HG03108 (cell line): ENCODE data around the gene TBXA2R.
A peak's percentile ranks its signal among the peaks of the same experiment; 100 is the strongest.
"Not testable (repeated sequence)": the region's sequence is repeated elsewhere in the genome, so short reads cannot be mapped to it uniquely, and the experiment has no call there.

ENCODE experiments used
- ATAC-seq: cut with Tn5 transposase; IDR thresholded peaks from one replicate; pipeline ENCODE4 v1.9.1; 2021; ENCODE audit warnings: moderate library complexity; ENCODE audit not compliant: unreplicated experiment

TBXA2R gene

DNA sequence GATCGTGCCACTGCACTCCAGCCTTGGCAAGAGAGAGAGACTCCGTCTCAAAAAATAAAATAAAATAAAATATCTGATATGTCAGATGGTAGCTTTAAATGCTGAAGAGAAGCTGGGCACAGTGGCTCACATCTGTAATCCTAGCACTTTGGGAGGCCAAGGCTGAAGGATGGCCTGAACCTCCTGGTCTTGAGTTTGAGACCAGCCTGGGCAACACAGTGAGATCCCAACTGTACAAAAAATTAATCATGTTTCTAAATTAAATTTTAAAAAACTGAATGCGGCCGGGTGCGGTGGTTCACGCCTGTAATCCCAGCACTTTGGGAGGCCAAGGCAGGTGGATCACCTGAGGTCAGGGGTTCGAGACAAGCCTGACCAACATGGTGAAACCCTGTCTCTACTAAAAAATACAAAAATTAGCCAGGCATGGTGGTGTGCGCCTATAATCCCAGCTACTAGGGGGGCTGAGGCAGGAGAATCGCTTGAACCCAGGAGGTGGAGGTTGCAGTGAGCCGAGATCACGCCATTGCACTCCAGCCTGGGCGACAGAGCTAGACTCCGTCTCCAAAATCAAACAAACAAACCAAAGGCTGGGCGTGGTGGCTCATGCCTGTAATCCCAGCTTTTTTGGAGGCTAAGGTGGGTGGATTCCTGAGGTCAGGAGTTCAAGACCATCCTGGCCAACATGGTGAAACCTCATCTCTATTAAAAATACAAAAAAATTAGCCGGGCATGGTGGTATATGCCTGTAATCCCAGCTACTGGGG, 22.5 kb downstream of the TBXA2R start:
- not testable (repeated sequence) for ATAC-seq

DNA sequence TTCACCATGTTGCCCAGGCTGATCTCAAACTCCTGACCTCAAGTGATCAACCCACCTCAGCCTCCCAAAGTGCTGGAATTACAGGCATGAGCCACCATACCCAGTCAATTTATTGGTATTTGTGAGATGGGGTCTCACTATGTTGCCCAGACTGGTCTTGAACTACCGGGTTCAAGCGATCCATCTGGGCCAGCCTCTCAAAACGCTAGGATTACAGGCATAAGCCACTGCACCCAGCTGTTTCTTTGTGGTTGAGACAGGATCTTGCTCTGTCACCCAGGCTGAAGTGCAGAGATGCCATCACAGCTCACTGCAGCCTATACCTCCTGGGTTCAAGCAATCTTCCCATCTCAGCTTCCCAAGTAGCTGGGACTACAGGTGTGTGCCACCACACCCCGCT, 24.9 kb downstream of the TBXA2R start:
- not testable (repeated sequence) for ATAC-seq

DNA sequence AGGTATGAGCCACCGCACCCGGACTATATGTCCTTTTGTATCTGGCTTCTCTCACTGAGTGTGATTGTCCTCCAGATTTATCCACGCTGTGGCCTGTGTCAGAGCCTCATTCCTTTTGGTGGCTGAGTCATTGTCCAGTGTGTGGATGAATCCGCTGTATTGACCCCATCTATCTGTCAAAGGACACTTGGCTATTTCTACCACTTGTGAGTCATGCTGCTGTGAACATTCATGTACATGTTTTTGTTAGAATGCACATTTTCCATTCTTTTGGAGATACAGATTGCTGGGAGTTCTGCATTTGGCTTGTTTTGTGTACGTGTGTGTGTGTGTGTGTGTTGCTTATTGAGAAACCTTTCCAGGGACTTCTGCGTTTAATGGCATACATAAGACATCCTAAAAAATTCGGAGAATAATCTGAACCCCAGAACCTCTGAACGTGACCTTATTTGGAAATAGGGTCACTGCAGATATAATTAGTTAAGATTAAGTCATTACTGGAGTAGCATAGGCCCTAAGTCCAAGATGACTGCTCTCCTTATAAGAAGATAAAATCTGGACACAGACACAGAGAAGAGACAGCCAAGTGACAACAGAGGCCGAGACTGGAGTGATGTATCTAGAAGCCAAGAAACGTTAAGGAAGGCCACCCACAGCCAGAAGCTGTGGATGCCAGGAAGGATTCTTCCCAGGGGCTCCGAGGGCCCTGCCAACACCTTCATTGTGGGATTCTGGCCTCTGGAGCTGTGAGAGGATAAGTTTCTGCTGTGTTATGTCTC, 26.3 kb downstream of the TBXA2R start:
- no peak for ATAC-seq

DNA sequence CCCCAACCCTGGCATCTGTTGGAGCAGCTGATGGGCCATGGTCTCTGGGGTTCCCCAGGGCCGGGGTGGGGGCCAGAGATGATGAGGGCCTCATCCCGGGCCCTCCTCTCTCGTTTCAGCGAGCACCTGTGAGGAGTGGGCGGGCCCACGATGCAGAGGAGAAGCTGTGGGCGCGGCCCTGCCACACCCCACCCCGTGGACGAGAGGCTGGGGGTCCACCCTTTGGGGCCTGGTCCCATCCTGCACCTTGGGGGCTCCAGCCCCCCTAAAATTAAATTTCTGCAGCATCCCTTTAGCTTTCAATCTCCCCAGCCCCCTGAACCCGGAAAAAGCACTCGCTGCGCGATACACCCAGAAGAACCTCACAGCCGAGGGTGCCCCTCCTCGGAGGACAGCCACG, 28.3 kb downstream of the TBXA2R start:
- ATAC-seq: no peak

DNA sequence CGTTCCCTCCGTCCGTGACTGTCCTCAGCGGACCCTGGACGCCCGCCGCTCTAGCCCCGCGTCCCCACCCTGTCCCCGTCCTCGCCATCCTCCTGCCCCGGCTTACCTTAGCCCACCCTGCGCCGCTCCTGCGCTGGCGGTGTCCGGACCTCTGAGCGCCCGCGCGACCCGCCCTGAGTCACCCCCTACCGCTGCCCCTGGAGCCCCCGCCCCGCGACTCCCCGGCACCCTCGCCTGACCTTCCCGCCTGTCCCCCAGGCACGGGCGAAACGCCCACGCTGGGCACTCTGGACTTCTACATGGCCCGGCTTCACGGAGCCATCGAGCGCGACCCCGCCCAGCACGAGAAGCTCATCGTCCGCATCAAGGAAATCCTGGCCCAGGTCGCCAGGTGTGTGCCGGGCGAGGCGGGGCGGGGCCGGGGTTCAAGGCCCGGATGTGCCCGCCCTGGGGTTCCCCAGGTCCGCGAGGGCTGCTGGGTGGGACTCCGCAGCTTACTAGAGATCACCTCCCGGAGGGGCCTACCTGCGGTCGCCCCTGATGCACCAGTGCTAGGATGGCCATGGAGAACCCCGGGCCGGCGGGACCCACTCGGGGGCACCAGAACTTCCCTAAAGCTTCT, 28.8 kb downstream of the TBXA2R start:
- no peak for ATAC-seq

DNA sequence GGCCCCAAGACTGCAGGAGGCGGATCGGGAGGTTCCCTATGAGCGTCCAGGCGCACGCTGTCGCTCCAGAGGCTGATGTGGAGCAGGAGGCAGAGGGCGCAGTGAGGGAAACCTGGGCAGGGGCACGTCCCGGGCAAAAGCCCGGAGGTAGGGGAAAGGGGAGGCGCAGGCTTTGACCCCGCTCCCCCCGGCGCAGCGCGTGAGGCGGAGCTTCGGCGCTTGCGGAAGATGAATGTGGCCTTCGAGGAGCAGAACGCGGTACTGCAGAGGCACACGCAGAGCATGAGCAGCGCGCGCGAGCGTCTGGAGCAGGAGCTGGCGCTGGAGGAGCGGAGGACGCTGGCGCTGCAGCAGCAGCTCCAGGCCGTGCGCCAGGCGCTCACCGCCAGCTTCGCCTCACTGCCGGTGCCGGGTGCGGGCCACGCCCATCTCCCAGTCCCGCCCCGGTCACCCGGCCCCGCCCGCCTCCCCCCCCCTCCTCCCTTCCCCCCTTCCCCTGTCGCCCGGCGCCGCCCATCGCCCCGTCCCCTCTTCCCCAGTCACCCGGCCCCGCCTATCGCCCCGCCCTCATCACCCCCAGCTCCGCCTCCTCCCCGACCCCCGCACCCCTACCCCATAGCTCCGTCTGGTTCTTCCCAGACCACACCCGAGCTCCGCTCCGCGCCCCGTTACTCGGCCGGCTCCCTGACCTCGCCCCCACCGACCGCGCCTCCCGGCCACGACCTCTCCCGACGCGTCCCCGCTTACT, 29.8 kb downstream of the TBXA2R start:
- ATAC-seq: no peak

DNA sequence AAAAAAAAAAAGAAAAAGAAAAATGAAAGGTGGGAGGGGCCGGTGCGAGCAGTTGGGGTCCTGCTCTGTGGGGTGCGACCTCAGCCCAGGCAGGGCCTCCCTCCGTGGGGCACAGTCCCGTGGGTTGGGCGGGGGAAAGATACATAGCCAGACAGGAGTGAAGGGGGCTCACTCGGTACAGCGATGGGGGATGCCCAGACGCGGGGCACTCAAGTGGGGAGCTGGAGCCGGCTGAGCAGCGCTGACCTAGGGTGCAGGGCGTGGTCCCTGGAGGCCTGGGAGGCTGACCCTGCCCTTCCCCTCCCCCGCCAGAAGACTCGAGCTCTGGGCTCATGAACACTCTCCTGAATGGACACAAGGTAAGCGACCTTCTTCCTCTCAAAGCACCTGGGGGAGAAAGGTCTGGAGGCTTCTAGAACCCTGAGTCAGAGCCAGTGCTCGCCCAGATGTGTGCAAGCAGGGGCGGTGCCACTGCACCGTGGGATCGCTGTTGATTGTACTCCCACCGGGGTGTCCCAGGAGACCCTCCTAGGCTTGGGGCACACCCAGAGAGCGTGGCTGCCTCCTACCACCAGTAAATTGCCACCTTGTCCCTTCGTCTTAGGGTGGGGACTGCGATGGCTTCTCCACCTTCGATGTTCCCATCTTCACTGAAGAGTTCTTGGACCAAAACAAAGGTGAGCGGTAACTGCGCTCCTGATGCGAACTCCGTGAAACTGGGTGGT, 30.6 kb downstream of the TBXA2R start:
- no peak for ATAC-seq

DNA sequence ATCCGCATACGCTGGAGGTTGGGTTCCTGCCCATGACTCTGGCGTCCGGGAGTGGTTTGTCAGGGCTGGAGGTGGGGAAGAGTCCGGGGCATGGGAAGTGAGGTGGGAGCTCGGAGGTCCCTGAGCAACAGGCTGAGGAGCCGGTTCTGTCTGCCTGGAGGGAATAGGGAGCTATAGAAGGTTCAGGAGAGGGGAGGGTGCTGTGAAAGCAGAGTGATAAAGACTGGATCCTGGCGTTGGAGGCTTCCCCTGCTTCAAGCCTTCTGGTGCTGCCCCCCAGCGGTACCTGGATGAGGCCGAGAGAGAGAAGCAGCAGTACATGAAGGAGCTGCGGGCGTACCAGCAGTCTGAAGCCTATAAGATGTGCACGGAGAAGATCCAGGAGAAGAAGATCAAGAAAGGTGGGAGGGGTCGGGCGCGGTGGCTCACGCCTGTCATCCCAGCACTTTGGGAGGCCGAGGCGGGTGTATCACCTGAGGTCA, 31.4 kb downstream of the TBXA2R start:
- no peak for ATAC-seq

DNA sequence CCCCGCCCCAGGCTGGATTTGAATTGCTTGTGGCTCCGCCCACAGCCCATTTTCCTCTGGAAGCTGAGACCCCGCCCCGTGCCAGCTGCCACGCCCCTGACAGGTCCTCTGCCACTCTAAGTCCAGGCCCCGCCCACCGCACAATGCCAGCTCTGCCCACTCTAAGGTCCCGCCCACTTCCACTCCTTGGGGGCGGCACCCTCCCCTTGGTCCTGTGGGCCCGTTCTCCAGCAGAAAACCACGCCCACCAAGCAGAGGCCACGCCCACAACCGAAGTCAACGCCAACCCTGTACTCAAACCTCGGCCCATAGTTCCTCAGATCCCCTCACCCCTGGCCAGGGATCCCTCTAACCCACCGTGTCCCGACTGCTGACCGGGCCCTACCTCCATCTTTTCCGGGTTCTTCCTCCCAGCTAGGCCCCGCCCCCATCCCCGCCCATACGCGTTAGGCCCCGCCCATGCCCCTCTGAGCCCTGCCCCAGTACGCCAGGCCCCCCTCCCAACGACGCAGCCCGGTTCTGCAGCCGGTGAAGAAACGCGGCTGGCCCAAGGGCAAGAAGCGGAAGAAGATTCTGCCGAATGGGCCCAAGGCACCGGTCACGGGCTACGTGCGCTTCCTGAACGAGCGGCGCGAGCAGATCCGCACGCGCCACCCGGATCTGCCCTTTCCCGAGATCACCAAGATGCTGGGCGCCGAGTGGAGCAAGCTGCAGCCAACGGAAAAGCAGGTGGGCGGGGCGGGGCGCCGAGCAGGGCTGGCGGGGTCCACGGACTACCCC, 32.6 kb downstream of the TBXA2R start:
- no peak for ATAC-seq

DNA sequence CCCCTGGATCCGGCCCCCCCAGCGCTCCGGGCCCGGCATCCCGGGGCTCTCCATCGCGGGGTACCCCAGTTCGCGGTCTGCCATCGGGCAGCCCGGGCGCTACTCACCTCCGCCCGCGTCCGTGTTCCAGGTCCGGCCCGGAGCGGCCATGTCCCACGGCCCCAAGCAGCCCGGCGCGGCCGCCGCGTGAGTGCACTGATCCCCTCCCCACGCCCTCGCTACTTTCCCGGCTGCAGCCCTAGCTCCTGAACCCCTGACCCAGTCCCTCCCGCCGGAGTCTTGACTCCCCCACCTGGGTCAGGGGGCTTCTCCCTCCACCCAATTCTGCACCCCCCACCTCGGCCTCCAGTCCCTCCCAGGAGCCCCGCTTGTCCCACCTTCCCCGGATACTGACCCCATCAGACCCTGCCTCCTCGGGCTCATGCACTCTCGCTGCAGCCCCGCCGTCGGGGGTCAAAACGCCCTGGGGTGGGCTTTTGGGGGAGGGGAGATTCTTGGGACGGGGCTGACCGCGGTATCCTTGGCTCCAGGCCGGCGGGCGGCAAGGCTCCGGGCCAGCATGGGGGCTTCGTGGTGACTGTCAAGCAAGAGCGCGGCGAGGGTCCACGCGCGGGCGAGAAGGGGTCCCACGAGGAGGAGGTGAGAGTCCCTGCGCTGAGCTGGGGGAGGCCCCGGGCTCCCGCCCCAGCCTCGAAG, 33.4 kb downstream of the TBXA2R start:
- no peak for ATAC-seq

DNA sequence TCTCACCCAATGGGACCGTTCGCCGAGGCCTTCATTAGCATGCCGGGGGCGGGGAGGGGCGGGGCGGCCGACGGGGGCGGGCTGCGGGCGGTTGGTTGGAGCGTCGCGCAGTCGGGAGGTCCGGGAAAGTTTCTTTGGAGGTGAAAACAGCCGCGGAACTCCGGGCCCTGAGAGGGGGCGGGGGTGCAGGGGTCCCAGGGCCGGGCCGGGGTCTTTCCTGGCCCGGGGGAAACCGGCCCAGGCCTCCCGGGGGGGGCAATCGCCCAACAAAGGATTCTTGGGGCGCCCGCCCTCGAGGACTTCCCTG, 33.9 kb downstream of the TBXA2R start, which contains the start of gene HMG20B:
TSS of gene HMG20B (plus strand) at position 90 of the 307 bp plus-strand sequence. CDS start 366 bp downstream, outside the sequence.
- no peak for ATAC-seq

DNA sequence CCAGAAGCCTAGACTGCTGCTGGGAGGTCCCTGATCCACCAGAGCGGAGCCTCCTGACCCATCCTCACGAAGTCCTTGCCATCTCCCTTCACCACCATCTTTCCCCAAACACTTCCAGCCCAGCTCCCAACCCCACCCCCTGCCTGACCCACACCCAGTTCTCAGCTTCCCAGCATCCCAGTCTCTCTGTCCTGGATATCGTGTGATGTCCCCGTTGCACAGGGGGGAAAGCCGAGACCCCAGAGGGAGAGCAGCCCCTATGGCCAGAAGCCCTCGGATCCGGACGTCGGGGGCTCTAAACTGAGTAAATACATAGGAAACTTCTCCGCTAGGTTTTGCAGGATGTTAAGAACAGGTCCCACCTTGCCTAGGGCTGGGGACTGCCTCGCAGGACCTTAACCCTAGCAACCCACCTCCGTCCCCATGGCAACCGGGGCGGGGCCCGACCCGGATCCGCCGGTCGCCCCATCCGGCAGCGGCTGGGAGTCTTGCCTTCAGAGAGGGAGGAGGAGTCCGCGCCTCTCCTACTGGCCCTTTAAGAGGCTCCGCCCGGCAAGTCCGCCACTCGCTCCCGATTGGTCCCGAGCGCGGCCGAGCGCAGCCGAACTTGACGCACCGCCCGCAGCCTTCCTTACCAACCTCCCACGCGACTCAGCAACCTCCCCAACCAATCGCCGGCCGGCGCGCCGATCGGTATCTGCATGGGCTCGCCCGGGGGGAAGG, 34.4 kb downstream of the TBXA2R start:
- peak; percentile 93 for ATAC-seq

DNA sequence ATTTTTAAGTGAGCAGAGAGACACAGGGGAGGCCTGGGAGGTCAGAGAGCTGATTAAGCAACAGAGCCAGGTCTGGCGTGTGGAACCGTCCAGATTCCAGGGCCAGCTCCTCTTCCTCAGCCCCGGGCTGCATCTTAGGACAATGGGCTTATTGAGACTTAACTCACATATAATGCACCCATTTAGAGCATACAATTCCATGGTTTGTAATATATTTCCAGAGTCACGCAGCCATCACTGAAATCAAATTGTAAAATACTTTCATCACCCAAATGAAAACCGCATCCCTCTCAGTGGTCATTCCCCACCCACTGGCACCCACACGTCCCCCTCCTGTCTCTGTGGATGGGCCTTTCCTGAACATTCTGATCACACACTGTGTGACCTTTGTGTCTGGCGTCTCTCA, 36.1 kb downstream of the TBXA2R start:
- no peak for ATAC-seq

DNA sequence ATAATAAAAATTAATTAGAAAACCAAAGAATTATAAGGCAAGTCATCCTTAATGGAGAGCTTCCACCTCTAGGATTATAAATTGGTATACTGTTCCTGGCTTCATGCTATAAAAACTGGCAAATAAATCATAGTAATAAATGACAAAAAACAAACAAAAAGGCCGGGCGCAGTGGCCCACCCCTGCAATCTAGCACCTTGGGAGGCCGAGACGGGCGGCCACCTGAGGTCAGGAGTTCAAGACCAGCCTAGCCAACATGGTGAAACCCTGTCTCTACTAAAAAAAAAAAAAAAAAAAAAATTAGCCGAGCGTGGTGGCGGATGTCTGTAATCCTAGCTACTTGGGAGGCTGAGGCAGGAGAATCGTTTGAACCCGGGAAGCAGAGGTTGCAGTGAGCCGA, 36.6 kb downstream of the TBXA2R start:
- ATAC-seq: not testable (repeated sequence)

DNA sequence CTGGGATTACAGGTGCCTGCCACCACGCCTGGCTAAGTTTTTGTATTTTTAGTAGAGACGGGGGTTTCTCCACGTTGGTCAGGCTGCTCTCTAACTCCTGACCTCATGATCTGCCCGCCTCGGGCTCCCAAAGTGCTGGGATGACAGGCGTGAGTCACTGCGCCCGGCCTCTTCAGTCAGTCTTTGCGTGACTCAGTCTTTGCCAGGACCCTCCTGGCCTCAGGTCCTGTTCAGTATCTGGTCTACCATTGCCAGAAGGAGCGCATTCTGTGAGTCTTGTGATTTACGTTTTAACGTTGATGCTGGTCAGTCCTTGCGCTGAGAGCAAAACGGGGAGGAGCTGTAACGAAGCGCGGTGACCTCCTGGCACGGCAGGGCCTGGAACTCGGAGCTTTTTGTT, 41.5 kb downstream of the TBXA2R start:
- ATAC-seq: no peak

DNA sequence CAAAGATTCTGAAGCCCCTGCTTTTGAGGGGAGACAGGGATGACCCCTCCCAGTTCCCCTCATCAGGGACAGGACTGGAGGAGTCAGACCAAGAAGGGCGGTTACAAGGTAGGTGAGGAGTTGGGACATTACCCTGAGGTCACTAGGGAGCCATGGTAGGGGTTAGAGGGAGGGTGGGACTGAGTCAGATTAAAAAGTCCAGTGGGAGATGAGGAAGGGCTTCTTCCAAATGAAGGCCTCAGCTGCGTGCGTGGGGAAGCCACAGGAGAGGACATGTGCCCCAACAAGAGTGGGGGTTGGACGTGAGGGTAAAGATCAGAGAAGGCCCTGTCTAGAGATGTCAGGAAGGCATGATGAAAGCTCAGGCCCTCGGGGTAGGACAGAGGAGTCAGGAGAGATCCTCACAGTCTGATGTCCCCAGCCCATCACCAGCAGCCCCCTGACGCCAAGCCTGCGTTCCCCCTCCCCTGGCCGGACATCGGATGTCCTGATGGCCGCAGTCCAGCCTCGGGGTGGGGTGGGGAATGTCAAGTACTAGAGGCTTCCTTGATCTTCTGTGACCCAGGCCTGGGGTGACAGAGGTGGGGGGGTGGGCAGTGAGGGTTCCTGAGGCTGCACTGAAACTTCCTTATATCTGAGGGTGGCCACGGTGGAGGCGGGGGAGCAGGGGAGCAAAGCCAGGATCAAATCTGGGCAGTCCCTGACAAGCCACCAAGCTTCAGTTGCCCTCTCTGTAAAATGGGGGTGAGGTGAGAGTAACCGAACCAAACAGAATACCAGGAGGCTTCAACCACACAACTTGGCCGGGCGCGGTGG, 42.8 kb downstream of the TBXA2R start:
- no peak for ATAC-seq

DNA sequence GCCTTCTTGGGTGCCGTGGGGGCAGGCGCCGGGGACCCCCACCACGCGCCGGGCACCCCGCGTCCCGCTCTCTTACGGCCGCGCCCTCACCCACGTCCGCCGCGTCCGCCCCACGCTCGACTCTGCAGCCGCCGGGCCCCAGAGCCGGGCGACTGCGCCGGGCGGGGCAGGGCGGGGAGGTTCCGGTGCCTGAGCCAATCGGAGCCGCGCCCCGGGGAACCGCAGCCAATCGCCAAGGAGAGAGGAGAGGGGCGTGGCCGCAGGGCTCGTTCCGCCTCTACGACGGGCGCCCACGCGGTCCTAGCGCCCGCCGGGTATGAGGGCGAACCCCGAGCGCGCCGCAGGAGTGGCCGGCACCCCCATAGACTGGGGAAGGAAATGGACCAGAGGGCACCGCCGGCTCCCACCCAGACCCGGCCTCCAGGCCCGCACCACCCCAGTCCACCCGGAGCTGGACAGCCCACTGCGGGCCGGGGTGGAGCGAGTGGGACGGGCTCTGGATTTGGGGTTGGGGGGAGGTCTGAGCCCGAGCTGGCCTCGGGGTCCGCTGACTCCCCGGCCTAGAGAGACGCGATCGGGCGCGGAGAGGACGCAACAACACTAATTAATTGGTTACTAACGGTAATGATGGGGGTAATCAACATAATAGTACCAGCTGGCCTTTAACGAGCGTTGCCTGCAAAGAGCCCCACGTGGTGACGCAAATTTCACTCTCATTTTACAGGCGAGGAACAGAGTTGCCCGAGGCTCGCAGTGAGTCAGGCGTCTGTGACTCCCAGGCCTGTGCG, 49.0 kb downstream of the TBXA2R start, which contains the start of gene MFSD12:
TSS of gene MFSD12 (minus strand) at position 126 of the 788 bp plus-strand sequence. CDS start 183 bp downstream, outside the sequence.
- peak; percentile 76 for ATAC-seq
